ENCODE data around the gene CLC.

DNA sequence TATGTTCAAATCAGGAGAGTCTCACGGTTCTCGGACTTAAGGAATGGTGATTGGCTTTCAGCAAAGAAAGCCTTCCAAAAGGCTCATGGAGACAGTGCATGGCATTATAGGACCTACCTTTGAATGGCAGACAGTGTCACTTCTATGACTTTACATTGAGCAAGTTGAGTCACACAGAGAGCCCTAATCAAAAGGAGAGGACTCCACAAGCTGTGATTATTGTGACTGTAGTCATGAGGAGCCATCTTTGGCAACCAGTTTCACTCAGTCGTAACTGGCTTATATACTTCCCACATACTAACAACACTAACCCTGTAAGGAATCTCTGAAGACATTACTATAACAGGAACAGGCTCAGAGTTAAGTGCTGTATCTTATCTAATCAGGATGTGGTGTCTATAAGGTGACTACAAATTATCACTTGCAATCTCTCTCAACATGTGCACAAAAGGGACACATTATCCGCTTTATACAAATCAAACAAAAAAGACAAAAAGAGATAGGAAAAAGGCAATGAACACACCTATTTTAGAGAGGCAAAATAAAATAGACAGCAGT, 27.4 kb downstream of the CLC start:
- TF ChIP-seq EP300 (IDR thresholded peaks at IDR 0.05; ENCODE audit: borderline replicate concordance) = no peak
- no peak for TF ChIP-seq RAD21 (IDR thresholded peaks at IDR 0.05; ENCODE audit: low read depth)
- TF ChIP-seq YY1 (IDR thresholded peaks at IDR 0.05; ENCODE audit: low read depth) = no peak
- TF ChIP-seq, protein P1, sequence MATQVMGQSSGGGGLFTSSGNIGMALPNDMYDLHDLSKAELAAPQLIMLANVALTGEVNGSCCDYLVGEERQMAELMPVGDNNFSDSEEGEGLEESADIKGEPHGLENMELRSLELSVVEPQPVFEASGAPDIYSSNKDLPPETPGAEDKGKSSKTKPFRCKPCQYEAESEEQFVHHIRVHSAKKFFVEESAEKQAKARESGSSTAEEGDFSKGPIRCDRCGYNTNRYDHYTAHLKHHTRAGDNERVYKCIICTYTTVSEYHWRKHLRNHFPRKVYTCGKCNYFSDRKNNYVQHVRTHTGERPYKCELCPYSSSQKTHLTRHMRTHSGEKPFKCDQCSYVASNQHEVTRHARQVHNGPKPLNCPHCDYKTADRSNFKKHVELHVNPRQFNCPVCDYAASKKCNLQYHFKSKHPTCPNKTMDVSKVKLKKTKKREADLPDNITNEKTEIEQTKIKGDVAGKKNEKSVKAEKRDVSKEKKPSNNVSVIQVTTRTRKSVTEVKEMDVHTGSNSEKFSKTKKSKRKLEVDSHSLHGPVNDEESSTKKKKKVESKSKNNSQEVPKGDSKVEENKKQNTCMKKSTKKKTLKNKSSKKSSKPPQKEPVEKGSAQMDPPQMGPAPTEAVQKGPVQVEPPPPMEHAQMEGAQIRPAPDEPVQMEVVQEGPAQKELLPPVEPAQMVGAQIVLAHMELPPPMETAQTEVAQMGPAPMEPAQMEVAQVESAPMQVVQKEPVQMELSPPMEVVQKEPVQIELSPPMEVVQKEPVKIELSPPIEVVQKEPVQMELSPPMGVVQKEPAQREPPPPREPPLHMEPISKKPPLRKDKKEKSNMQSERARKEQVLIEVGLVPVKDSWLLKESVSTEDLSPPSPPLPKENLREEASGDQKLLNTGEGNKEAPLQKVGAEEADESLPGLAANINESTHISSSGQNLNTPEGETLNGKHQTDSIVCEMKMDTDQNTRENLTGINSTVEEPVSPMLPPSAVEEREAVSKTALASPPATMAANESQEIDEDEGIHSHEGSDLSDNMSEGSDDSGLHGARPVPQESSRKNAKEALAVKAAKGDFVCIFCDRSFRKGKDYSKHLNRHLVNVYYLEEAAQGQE (IDR thresholded peaks at IDR 0.05; ENCODE audit: low read depth) = no peak
- no peak for TF ChIP-seq ZBTB7A (IDR thresholded peaks at IDR 0.05; ENCODE audit: low read depth)
- TF ChIP-seq TEAD4 (IDR thresholded peaks at IDR 0.05) = no peak
- TF ChIP-seq TCF12 (IDR thresholded peaks at IDR 0.05; ENCODE audit: low read depth) = no peak
- no peak for TF ChIP-seq MAX (IDR thresholded peaks at IDR 0.05)
- no peak for TF ChIP-seq NFIC (IDR thresholded peaks at IDR 0.05)
- no peak for TF ChIP-seq CEBPB (IDR thresholded peaks at IDR 0.05)
- no peak for TF ChIP-seq FOXM1 (IDR thresholded peaks at IDR 0.05; ENCODE audit: borderline replicate concordance, low read depth)

Data from Ishikawa (cell line).